Thyroid gland (tissue), 4 donors: ENCODE measurements around the gene HMOX2.

Experiments
- POLR2A ChIP-seq, 2 donors: fragments of 450-650 bp; IDR thresholded peaks; one replicate each; pipeline ENCODE4 v1.6.1; 2017; ENCODE audit warnings: antibody characterized with exemption in 2 of 2, mild to moderate bottlenecking in 2 of 2, moderate library complexity in 1 of 2
- TF ChIP-seq, protein P1 (sequence below), 6 experiments: fragments of 200-600 bp in 3 of 6; fragments of 450-650 bp in 3 of 6; sonication (generic) in 3 of 6; IDR thresholded peaks; one replicate each; pipeline ENCODE4 v1.5.1; 2016 to 2019; ENCODE audit warnings: antibody characterized with exemption in 6 of 6, mild to moderate bottlenecking in 2 of 6, inconsistent platforms in 1 of 6, moderate library complexity in 1 of 6

- TF ChIP-seq, protein P1, sequence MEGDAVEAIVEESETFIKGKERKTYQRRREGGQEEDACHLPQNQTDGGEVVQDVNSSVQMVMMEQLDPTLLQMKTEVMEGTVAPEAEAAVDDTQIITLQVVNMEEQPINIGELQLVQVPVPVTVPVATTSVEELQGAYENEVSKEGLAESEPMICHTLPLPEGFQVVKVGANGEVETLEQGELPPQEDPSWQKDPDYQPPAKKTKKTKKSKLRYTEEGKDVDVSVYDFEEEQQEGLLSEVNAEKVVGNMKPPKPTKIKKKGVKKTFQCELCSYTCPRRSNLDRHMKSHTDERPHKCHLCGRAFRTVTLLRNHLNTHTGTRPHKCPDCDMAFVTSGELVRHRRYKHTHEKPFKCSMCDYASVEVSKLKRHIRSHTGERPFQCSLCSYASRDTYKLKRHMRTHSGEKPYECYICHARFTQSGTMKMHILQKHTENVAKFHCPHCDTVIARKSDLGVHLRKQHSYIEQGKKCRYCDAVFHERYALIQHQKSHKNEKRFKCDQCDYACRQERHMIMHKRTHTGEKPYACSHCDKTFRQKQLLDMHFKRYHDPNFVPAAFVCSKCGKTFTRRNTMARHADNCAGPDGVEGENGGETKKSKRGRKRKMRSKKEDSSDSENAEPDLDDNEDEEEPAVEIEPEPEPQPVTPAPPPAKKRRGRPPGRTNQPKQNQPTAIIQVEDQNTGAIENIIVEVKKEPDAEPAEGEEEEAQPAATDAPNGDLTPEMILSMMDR (IDR thresholded peaks at IDR 0.05), result no peak
- no peak for TF ChIP-seq POLR2A (IDR thresholded peaks at IDR 0.05)
Measured at GRCh38 chr16:4491898-4492297, 15.7 kb downstream of the HMOX2 start.
